A549 (cell line): ENCODE results near the gene WNT9A.
"Not testable (repeated sequence)": the region's sequence is repeated elsewhere in the genome, so short reads cannot be mapped to it uniquely, and the experiment has no call there.

Experiments used
- BHLHE40 ChIP-seq: IDR thresholded peaks from 2 replicates; pipeline ENCODE4 v1.6.1; 2012; ENCODE audit warnings: low read depth, low read length, inconsistent platforms
- CHD2 ChIP-seq: fragments of 150-350 bp; IDR thresholded peaks from 2 replicates; pipeline ENCODE4 v1.6.1; 2014; ENCODE audit warnings: low read length; ENCODE audit not compliant: partially characterized antibody
- ESRRA ChIP-seq: fragments of 150-350 bp; IDR thresholded peaks from 2 replicates; pipeline ENCODE4 v1.6.1; 2014; ENCODE audit warnings: mild to moderate bottlenecking, low read length, borderline replicate concordance
- JUN ChIP-seq, 2 experiments: fragments of >200 bp; sonication (Bioruptor Twin); formaldehyde crosslinking; IDR thresholded peaks; 2 replicates in 1 of 2; 3 replicates in 1 of 2; pipeline ENCODE4 v1.6.1; 2016 to 2017
- JUNB ChIP-seq: fragments of >200 bp; sonication (Bioruptor Twin); formaldehyde crosslinking; IDR thresholded peaks from 2 replicates; pipeline ENCODE4 v1.6.1; 2016
- MAZ ChIP-seq: fragments of 150-350 bp; IDR thresholded peaks from 2 replicates; pipeline ENCODE4 v1.6.1; 2014; ENCODE audit warnings: antibody characterized with exemption, low read depth, low read length, borderline replicate concordance
- NR3C1 ChIP-seq: fragments of >200 bp; sonication (Bioruptor Twin); formaldehyde crosslinking; IDR thresholded peaks from 3 replicates; pipeline ENCODE4 v1.6.1; 2017
- POLR2A ChIP-seq: IDR thresholded peaks from 2 replicates; pipeline ENCODE4 v1.6.1; 2012; ENCODE audit warnings: mild to moderate bottlenecking, low read length
- RAD21 ChIP-seq, 2 experiments: fragments of >200 bp in 1 of 2; sonication (Bioruptor Twin) in 1 of 2; formaldehyde crosslinking in 1 of 2; IDR thresholded peaks in 1 of 2; conservative IDR thresholded peaks in 1 of 2; 2 replicates in 1 of 2; 3 replicates in 1 of 2; pipeline ENCODE4 v1.6.1; 2012 to 2018; ENCODE audit warnings: inconsistent platforms in 1 of 2
- SMC3 ChIP-seq: fragments of >200 bp; sonication (Bioruptor Twin); formaldehyde crosslinking; IDR thresholded peaks from 3 replicates; pipeline ENCODE4 v1.6.1; 2018; ENCODE audit warnings: inconsistent platforms
- TF ChIP-seq, protein P1 (sequence below): fragments of >200 bp; sonication (Bioruptor Twin); formaldehyde crosslinking; IDR thresholded peaks from 3 replicates; pipeline ENCODE4 v1.5.1; 2016
- TF ChIP-seq, protein P2 (sequence below): IDR thresholded peaks from 2 replicates; pipeline ENCODE4 v1.6.1; 2012
- TF ChIP-seq, protein P3 (sequence below): fragments of 200-600 bp; sonication (generic); IDR thresholded peaks from 2 replicates; pipeline ENCODE4 v1.6.1; 2016; ENCODE audit warnings: antibody characterized with exemption, mild to moderate bottlenecking, moderate library complexity
- TF ChIP-seq, protein P4 (sequence below): fragments of 250-450 bp; sonication (Bioruptor Pico); IDR thresholded peaks from 2 replicates; pipeline ENCODE4 v1.5.0; 2021; ENCODE audit warnings: mild to moderate bottlenecking, moderate library complexity, borderline replicate concordance

- TF ChIP-seq, protein P1, sequence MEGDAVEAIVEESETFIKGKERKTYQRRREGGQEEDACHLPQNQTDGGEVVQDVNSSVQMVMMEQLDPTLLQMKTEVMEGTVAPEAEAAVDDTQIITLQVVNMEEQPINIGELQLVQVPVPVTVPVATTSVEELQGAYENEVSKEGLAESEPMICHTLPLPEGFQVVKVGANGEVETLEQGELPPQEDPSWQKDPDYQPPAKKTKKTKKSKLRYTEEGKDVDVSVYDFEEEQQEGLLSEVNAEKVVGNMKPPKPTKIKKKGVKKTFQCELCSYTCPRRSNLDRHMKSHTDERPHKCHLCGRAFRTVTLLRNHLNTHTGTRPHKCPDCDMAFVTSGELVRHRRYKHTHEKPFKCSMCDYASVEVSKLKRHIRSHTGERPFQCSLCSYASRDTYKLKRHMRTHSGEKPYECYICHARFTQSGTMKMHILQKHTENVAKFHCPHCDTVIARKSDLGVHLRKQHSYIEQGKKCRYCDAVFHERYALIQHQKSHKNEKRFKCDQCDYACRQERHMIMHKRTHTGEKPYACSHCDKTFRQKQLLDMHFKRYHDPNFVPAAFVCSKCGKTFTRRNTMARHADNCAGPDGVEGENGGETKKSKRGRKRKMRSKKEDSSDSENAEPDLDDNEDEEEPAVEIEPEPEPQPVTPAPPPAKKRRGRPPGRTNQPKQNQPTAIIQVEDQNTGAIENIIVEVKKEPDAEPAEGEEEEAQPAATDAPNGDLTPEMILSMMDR = not testable (repeated sequence)
- TF ChIP-seq, protein P2, sequence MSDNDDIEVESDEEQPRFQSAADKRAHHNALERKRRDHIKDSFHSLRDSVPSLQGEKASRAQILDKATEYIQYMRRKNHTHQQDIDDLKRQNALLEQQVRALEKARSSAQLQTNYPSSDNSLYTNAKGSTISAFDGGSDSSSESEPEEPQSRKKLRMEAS = not testable (repeated sequence)
- TF ChIP-seq, protein P3, sequence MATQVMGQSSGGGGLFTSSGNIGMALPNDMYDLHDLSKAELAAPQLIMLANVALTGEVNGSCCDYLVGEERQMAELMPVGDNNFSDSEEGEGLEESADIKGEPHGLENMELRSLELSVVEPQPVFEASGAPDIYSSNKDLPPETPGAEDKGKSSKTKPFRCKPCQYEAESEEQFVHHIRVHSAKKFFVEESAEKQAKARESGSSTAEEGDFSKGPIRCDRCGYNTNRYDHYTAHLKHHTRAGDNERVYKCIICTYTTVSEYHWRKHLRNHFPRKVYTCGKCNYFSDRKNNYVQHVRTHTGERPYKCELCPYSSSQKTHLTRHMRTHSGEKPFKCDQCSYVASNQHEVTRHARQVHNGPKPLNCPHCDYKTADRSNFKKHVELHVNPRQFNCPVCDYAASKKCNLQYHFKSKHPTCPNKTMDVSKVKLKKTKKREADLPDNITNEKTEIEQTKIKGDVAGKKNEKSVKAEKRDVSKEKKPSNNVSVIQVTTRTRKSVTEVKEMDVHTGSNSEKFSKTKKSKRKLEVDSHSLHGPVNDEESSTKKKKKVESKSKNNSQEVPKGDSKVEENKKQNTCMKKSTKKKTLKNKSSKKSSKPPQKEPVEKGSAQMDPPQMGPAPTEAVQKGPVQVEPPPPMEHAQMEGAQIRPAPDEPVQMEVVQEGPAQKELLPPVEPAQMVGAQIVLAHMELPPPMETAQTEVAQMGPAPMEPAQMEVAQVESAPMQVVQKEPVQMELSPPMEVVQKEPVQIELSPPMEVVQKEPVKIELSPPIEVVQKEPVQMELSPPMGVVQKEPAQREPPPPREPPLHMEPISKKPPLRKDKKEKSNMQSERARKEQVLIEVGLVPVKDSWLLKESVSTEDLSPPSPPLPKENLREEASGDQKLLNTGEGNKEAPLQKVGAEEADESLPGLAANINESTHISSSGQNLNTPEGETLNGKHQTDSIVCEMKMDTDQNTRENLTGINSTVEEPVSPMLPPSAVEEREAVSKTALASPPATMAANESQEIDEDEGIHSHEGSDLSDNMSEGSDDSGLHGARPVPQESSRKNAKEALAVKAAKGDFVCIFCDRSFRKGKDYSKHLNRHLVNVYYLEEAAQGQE = not testable (repeated sequence)
- TF ChIP-seq, protein P4, sequence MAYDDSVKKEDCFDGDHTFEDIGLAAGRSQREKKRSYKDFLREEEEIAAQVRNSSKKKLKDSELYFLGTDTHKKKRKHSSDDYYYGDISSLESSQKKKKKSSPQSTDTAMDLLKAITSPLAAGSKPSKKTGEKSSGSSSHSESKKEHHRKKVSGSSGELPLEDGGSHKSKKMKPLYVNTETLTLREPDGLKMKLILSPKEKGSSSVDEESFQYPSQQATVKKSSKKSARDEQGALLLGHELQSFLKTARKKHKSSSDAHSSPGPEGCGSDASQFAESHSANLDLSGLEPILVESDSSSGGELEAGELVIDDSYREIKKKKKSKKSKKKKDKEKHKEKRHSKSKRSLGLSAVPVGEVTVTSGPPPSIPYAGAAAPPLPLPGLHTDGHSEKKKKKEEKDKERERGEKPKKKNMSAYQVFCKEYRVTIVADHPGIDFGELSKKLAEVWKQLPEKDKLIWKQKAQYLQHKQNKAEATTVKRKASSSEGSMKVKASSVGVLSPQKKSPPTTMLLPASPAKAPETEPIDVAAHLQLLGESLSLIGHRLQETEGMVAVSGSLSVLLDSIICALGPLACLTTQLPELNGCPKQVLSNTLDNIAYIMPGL (CRISPR knock-in tag) = not testable (repeated sequence)
- TF ChIP-seq CHD2; SMC3; JUN (IDR thresholded peaks at IDR 0.05); BHLHE40; POLR2A; NR3C1; RAD21 (conservative IDR thresholded peaks at IDR 0.05 in 1 of 2, IDR thresholded peaks at IDR 0.05 in 1 of 2); ESRRA; JUNB; MAZ: not testable (repeated sequence)
These were observed 25.2 kb upstream of the WNT9A start for GRCh38 chr1:227972843-227973374.
